ENCODE measurements around the gene RARA.

Gene RARA

GRCh38 chr17:40327735-40328385, 18.9 kb downstream of the RARA start:
- no peak for DNase-seq (ENCODE audit: extremely low read depth, low read depth)
- TF ChIP-seq CTCF (IDR thresholded peaks at IDR 0.05; ENCODE audit: low read depth, low read length, missing control alignments) = no peak
- H3K4me3 ChIP-seq (replicated peaks; ENCODE audit: low read depth, low read length) = no peak overlapping the region

- no peak for TF ChIP-seq CTCF (IDR thresholded peaks at IDR 0.05; ENCODE audit: low read depth, low read length, missing control alignments)
- no peak for DNase-seq (ENCODE audit: extremely low read depth, low read depth)
- H3K4me3 ChIP-seq (replicated peaks; ENCODE audit: low read depth, low read length) = no peak overlapping the region
These were observed 19.4 kb downstream of the RARA start for GRCh38 chr17:40328386-40328766.

- no peak for TF ChIP-seq CTCF (IDR thresholded peaks at IDR 0.05; ENCODE audit: low read depth, low read length, missing control alignments)
- DNase-seq (ENCODE audit: extremely low read depth, low read depth) = no peak
- no peak overlapping the region for H3K4me3 ChIP-seq (replicated peaks; ENCODE audit: low read depth, low read length)
These were observed 21.1 kb downstream of the RARA start for GRCh38 chr17:40329839-40330794.

- no peak overlapping the region for H3K4me3 ChIP-seq (replicated peaks; ENCODE audit: low read depth, low read length)
- no peak for TF ChIP-seq CTCF (IDR thresholded peaks at IDR 0.05; ENCODE audit: low read depth, low read length, missing control alignments)
- no peak for DNase-seq (ENCODE audit: extremely low read depth, low read depth)
These were observed 22.0 kb downstream of the RARA start for GRCh38 chr17:40330850-40331470.

GRCh38 chr17:40331743-40332641, 23.0 kb downstream of the RARA start:
- DNase-seq (ENCODE audit: extremely low read depth, low read depth) = no peak
- no peak overlapping the region for H3K4me3 ChIP-seq (replicated peaks; ENCODE audit: low read depth, low read length)

More at GRCh38 chr17:40331743-40332641, 23.0 kb downstream of the RARA start:
- no peak for TF ChIP-seq CTCF (IDR thresholded peaks at IDR 0.05; ENCODE audit: low read depth, low read length, missing control alignments)
